Measurements from ENCODE around the gene STRBP.

DNA sequence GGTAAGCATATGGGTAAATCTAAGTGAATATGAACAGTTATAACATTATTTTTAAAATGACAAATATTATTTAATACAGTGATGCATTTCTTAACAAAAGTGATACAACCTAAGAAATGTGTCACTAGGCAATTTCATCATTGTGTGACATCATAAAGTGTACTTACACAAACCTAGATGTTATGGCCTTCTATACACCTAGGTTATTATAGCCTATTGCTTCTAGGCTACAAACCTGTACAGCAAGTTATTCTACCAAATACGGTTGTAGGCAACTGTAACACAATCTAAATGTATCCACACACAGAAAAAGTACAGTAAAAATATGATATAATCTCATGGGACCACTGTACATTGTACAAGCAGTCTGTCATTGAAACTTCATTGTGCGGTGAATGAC lies 48.3 kb downstream of the STRBP start:
- TF ChIP-seq CTCF (conservative IDR thresholded peaks at IDR 0.05; ENCODE audit: low read depth, low read length) (no peak), CEBPB (IDR thresholded peaks at IDR 0.05; ENCODE audit: low read depth, low read length) (no peak), SMC3 (IDR thresholded peaks at IDR 0.05; ENCODE audit: low read depth, low read length) (no peak), POLR2A (IDR thresholded peaks at IDR 0.05; ENCODE audit: low read depth, low read length) (no peak), RFX5 (IDR thresholded peaks at IDR 0.05; ENCODE audit: low read depth, low read length) (no peak), BHLHE40 (IDR thresholded peaks at IDR 0.05; ENCODE audit: low read depth, low read length) (no peak), MAFK (IDR thresholded peaks at IDR 0.05; ENCODE audit: low read depth, low read length) (no peak), USF2 (IDR thresholded peaks at IDR 0.05; ENCODE audit: low read depth, low read length) (no peak)

All from IMR-90 (cell line).